Fibroblast of mammary gland (primary cell): ENCODE results near the gene LINS1.

ENCODE experiments used
- DNase-seq: peaks from one replicate; pipeline ENCODE4 v3.0.0-alpha.2; 2010; ENCODE audit warnings: low read depth
- H3K4me3 ChIP-seq: 2 replicates; pipeline ENCODE4 v1.5.1; 2011; ENCODE audit warnings: low read depth, mild to moderate bottlenecking, low read length, moderate library complexity; ENCODE audit not compliant: control insufficient read depth
- TF ChIP-seq, protein P1 (sequence below): conservative IDR thresholded peaks from 2 replicates; pipeline ENCODE4 v1.5.1; 2011; ENCODE audit warnings: low read depth, low read length, inconsistent platforms; ENCODE audit not compliant: control insufficient read depth, insufficient read depth

The LINS1 gene

DNA sequence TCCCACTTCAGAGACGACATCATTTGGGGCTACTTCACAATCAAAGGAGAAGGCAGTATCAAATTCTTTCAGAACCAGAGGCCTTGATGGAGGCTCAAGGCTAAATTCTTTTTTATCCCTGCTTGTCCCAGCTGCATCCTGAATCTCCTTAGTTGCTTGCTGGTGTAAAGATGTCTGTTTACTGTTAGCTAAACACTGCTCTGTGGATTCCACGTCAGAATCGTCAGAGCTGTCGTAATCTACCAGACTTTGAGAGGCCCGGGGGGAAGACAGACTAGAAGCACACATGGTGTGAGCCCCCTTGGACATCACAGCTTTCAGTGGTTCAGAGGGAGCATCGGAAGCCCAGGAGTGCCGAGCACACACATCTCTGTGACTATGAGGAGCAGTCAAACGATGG is 32.6 kb downstream of the LINS1 start:
- no peak for DNase-seq
- TF ChIP-seq, protein P1, sequence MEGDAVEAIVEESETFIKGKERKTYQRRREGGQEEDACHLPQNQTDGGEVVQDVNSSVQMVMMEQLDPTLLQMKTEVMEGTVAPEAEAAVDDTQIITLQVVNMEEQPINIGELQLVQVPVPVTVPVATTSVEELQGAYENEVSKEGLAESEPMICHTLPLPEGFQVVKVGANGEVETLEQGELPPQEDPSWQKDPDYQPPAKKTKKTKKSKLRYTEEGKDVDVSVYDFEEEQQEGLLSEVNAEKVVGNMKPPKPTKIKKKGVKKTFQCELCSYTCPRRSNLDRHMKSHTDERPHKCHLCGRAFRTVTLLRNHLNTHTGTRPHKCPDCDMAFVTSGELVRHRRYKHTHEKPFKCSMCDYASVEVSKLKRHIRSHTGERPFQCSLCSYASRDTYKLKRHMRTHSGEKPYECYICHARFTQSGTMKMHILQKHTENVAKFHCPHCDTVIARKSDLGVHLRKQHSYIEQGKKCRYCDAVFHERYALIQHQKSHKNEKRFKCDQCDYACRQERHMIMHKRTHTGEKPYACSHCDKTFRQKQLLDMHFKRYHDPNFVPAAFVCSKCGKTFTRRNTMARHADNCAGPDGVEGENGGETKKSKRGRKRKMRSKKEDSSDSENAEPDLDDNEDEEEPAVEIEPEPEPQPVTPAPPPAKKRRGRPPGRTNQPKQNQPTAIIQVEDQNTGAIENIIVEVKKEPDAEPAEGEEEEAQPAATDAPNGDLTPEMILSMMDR, result no peak
- H3K4me3 ChIP-seq, result no peak overlapping the region

DNA sequence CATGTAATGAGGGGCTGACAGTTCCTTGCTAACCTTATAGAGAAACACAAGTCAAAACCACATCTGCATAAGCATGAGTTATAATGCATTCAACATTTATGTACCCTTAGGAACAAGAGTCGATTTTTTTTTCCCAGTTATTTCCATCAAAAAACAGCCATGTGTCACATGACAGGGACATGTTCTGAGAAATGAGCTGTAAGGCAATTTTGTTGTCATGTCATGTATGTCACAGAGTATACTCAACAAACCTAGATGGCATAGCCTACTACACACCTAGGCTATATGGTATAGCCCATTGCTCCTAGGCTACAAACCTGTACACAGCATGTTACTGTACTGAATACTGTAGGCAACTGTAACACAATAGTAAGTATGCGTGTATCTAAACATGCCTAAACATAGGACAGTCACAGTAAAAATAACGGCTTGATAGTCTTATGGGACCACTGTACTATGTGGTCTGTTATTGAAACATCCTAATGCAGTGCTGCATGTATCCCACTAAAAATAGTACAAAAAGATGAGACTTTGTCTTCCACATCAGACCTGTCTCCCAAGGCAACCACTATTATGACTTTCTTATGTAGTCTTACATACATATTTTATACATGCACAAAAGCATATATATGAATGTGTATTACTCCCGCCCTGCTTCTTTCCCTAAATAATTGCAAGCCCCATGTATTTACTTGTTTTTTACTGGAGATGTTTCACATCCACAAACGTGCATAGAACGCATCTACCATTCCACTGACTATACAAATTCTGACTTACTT is 34.9 kb downstream of the LINS1 start:
- no peak overlapping the region for H3K4me3 ChIP-seq
- TF ChIP-seq, protein P1, result no peak
- no peak for DNase-seq

DNA sequence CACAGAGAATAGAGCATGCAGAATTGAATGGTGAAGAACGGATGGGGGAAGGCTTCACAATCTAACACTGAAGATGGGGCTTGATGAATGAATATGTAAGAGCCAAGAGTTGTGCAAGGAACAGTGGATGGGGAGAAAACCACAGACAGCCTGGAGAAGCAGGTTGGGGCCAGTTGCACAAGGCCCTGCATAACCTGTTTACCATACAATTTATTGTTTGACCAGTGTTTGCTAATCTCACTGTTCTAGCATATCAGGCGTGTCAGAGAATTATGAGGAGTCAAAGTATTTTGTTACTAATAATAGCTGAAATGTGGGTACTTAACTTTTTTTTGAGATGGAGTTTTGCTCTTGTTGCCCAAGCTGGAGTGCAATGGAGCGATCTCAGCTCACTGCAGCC is 36.4 kb downstream of the LINS1 start:
- DNase-seq, result no peak
- TF ChIP-seq, protein P1, result no peak
- H3K4me3 ChIP-seq, result no peak overlapping the region

DNA sequence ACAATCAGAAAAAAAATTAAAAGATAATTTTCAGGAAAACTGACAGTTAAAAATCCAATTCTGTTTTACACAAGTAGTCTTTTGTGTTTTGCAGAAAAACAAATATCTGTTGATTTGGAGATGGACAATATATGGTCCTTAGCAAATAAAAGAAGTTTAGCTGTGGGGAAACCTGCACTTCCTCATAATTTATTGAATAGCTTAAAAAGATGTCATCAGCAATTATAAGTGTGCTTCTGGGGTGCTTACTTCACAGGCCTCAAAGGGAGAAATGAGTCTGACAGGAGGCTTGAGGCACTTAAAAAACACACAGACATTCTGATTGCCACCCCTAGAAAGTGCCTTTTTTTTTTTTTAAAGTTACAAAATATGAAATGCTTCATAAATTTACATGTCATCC is 41.7 kb downstream of the LINS1 start:
- H3K4me3 ChIP-seq, result no peak overlapping the region
- TF ChIP-seq, protein P1, result no peak
- DNase-seq, result no peak

DNA sequence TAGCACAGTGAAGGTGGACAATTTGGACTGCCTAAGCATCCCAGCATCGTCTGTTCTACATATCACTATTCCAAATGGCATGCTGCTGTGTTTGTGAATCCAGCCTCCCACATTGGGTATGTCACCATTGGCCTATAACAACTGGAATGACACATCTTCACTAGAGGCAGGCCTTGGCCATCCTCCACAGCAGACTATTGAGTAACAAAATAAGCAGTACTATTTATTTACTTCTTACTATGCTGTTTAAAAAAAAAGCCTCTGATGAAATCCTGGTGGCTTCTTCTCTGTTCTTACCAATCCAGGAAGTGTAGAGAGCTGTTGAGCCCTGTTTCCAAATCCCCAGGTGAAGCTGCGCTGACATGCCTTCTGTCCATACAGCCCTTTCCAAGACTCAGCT is 42.7 kb downstream of the LINS1 start:
- TF ChIP-seq, protein P1, result no peak
- peak; percentile 91 for DNase-seq
- H3K4me3 ChIP-seq, result no peak overlapping the region

DNA sequence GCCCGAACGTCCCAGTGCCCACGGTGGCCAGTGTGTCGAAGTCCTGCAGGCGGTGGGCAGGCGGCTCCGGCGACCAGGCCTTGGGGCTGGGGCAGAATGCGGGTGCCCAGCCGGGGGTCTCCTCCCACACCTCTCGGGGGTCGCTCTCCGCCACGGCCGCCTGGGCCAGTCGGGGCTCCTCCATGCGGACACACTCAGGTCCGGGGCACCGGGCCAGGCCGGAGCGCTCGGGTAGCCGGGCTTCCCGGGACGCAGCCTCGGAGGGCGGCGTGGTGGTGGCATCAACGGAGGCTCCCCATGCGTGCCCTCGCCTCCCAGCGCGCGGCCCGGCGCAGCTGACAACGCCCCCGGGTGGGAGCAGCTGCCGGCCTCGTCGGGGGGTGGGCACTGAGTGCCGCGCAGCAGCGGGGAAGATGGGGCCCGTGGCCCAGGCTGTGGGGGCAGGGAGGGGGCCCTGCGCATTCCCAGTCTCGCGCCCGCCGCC is 43.2 kb downstream of the LINS1 start:
- no peak for DNase-seq
- TF ChIP-seq, protein P1, result no peak

More for the DNA sequence above, 43.2 kb downstream of the LINS1 start:
- H3K4me3 ChIP-seq, result no peak overlapping the region
